GM21786 (cell line): ENCODE results near the gene TTC4.

Experiments used
- ATAC-seq: cut with Tn5 transposase; IDR thresholded peaks from one replicate; pipeline ENCODE4 v1.9.1; 2021; ENCODE audit not compliant: unreplicated experiment

The TTC4 gene

GRCh38 chr1:54701996-54702395, 13.7 kb upstream of the TTC4 start:
- no peak for ATAC-seq

GRCh38 chr1:54703471-54703870, 12.2 kb upstream of the TTC4 start:
- no peak for ATAC-seq

GRCh38 chr1:54705153-54705552, 10.5 kb upstream of the TTC4 start:
- ATAC-seq = no peak

GRCh38 chr1:54706419-54706818, 9.2 kb upstream of the TTC4 start:
- no peak for ATAC-seq

- ATAC-seq = no peak
Observed at GRCh38 chr1:54708385-54708784, 7.3 kb upstream of the TTC4 start.

- no peak for ATAC-seq
Observed at GRCh38 chr1:54709547-54710292, 5.9 kb upstream of the TTC4 start.

GRCh38 chr1:54710434-54710833, 5.2 kb upstream of the TTC4 start:
- ATAC-seq = no peak

GRCh38 chr1:54710841-54711240, 4.8 kb upstream of the TTC4 start:
- ATAC-seq = no peak

- no peak for ATAC-seq
Observed at GRCh38 chr1:54711536-54711935, 4.1 kb upstream of the TTC4 start.

GRCh38 chr1:54714881-54715492, 674 bp upstream of the TTC4 start:
- ATAC-seq = no peak

- ATAC-seq = no peak
Observed at GRCh38 chr1:54716299-54717047, 812 bp downstream of the TTC4 start.

- ATAC-seq = no peak
Observed at GRCh38 chr1:54721719-54722118, 6.1 kb downstream of the TTC4 start.

GRCh38 chr1:54723985-54724384, 8.3 kb downstream of the TTC4 start:
- no peak for ATAC-seq

- ATAC-seq = no peak
Observed at GRCh38 chr1:54724771-54725170, 9.1 kb downstream of the TTC4 start.

GRCh38 chr1:54728027-54728426, 12.4 kb downstream of the TTC4 start:
- no peak for ATAC-seq

GRCh38 chr1:54736685-54737084, 21.0 kb downstream of the TTC4 start:
- ATAC-seq = no peak

GRCh38 chr1:54738244-54738643, 22.6 kb downstream of the TTC4 start:
- no peak for ATAC-seq

- ATAC-seq = no peak
Observed at GRCh38 chr1:54741531-54741930, 25.9 kb downstream of the TTC4 start.

- ATAC-seq = no peak
Observed at GRCh38 chr1:54742282-54742681, 26.6 kb downstream of the TTC4 start.

GRCh38 chr1:54743416-54744226, 28.0 kb downstream of the TTC4 start:
- ATAC-seq = no peak

- no peak for ATAC-seq
Observed at GRCh38 chr1:54744696-54745095, 29.0 kb downstream of the TTC4 start.
